HepG2 (cell line): ENCODE results near the gene FSIP1. TPM values are rescaled to one million over a fixed set of nuclear protein-coding genes. Genes with fewer than 3 reads are reported as not detected.
"Not testable (repeated sequence)": the region's sequence is repeated elsewhere in the genome, so short reads cannot be mapped to it uniquely, and the experiment has no call there.

ENCODE experiments used
- ATAC-seq: fragments of 200-7000 bp; cut with Tn5 transposase; 3 replicates; pipeline ENCODE4 v1.9.1; 2020; ENCODE audit warnings: mild to moderate bottlenecking, moderate library complexity
- BruUV-seq: library from RNA; stranded (reverse); fragments of 400-500 nt; replicated peaks from 2 replicates; lab custom pipeline; 2021; lab: Mats Ljungman, UMichigan
- CTCF ChIA-PET: fragments of 300-600 bp; formaldehyde crosslinking; extraction: SDS; loops from one replicate; lab custom pipeline; 2021; ENCODE audit warnings: low total read pairs, inconsistent platforms, low intra/inter-chr PET ratio; lab: Yijun Ruan, JAX
- POLR2A ChIA-PET: fragments of 350-600 bp; sonication (Branson Sonifier 250); formaldehyde crosslinking; loops from one replicate; lab custom pipeline; 2020; ENCODE audit warnings: antibody characterized with exemption, inconsistent platforms; lab: Yijun Ruan, JAX
- DNase-seq: peaks from one replicate; pipeline ENCODE4 v3.0.0-alpha.2; 2015; ENCODE audit warnings: low spot score
- FAIRE-seq: peaks from 3 replicates; lab custom pipeline; 2011; peaks lifted over from hg19 to GRCh38; lab: Jason Lieb, UNC
- H2AFZ ChIP-seq: one replicate; pipeline ENCODE4 v1.6.1; 2011; ENCODE audit warnings: low read length, inconsistent platforms
- H3K27ac ChIP-seq: fragments of 300-600 bp; 3 replicates; pipeline ENCODE4 v1.8.0; 2011; ENCODE audit warnings: mixed run types, mild to moderate bottlenecking, mixed read lengths, low read length, inconsistent platforms; ENCODE audit not compliant: insufficient read depth; ENCODE audit errors: extremely low read length
- H3K27me3 ChIP-seq, 2 experiments: fragments of 200-600 bp in 1 of 2; 2 replicates in 1 of 2; 3 replicates in 1 of 2; pipeline versions ENCODE4 v1.6.0 to v1.8.0; 2011; ENCODE audit warnings: low read length in 2 of 2, mild to moderate bottlenecking in 2 of 2, moderate library complexity in 2 of 2, inconsistent platforms in 1 of 2; ENCODE audit not compliant: insufficient read depth in 2 of 2, control insufficient read depth in 1 of 2
- H3K36me3 ChIP-seq, 2 experiments: fragments of 200-600 bp in 1 of 2; replicated peaks in 1 of 2; 2 replicates in 1 of 2; 3 replicates in 1 of 2; pipeline versions ENCODE4 v1.5.1 to v1.8.0; 2011; ENCODE audit warnings: low read length in 2 of 2, inconsistent platforms in 1 of 2; ENCODE audit not compliant: insufficient read depth in 2 of 2, control insufficient read depth in 1 of 2
- H3K4me1 ChIP-seq: 2 replicates; pipeline ENCODE4 v1.5.1; 2012; ENCODE audit warnings: low read length, inconsistent platforms; ENCODE audit not compliant: insufficient read depth
- H3K4me2 ChIP-seq: 2 replicates; pipeline ENCODE4 v1.6.0; 2011; ENCODE audit warnings: low read depth, low read length, inconsistent platforms
- H3K4me3 ChIP-seq, 3 experiments: fragments of 200-600 bp in 1 of 3; sonication (generic), shearing (Covaris generic) in 1 of 3; replicated peaks in 1 of 3; 2 replicates each; pipeline ENCODE4 v1.5.1; 2011 to 2016; ENCODE audit warnings: low read length in 3 of 3, inconsistent platforms in 2 of 3, low read depth in 2 of 3, mild to moderate bottlenecking in 2 of 3, control low read depth in 1 of 3, mixed read lengths in 1 of 3; ENCODE audit not compliant: insufficient read depth in 1 of 3
- H3K79me2 ChIP-seq: one replicate; pipeline ENCODE4 v1.6.1; 2011; ENCODE audit warnings: low read length, inconsistent platforms; ENCODE audit not compliant: insufficient read depth
- H3K9ac ChIP-seq: 2 replicates; pipeline ENCODE4 v1.6.0; 2011; ENCODE audit warnings: mild to moderate bottlenecking, low read depth, low read length, inconsistent platforms; ENCODE audit not compliant: insufficient read depth
- H3K9me3 ChIP-seq: 2 replicates; pipeline ENCODE4 v1.5.1; 2012; ENCODE audit warnings: mild to moderate bottlenecking, low read length
- H4K20me1 ChIP-seq: 2 replicates; pipeline ENCODE4 v1.6.0; 2011; ENCODE audit warnings: inconsistent platforms, mild to moderate bottlenecking, low read length, moderate library complexity; ENCODE audit not compliant: insufficient read depth
- CBX5 ChIP-seq: sonication (generic); formaldehyde crosslinking; IDR thresholded peaks from 2 replicates; pipeline ENCODE4 v1.4.0; 2020; ENCODE audit warnings: missing genetic modification reagents, borderline replicate concordance
- FOXA1 ChIP-seq, 2 experiments: fragments of 450-650 bp in 1 of 2; sonication (generic) in 1 of 2; formaldehyde crosslinking in 1 of 2; IDR thresholded peaks; 2 replicates each; pipeline versions ENCODE4 v1.4.0 to v1.6.1; 2016 to 2020; ENCODE audit warnings: missing genetic modification reagents in 1 of 2
- GATAD1 ChIP-seq: IDR thresholded peaks from 2 replicates; pipeline ENCODE4 v1.6.1; 2016; ENCODE audit warnings: missing genetic modification reagents, missing compliant biosample characterization
- HNF4A ChIP-seq: sonication (generic); formaldehyde crosslinking; IDR thresholded peaks from 2 replicates; pipeline ENCODE4 v1.4.0; 2020; ENCODE audit warnings: missing genetic modification reagents
- MAF1 ChIP-seq: sonication (generic); formaldehyde crosslinking; IDR thresholded peaks from 2 replicates; pipeline ENCODE4 v1.5.0; 2020; ENCODE audit warnings: missing genetic modification reagents, borderline replicate concordance
- MED8 ChIP-seq: sonication (generic); formaldehyde crosslinking; IDR thresholded peaks from 2 replicates; pipeline ENCODE4 v1.8.1; 2023; ENCODE audit warnings: mild to moderate bottlenecking, missing genetic modification reagents; ENCODE audit not compliant: insufficient replicate concordance
- PAXIP1 ChIP-seq: sonication (generic); formaldehyde crosslinking; conservative IDR thresholded peaks from 2 replicates; pipeline ENCODE4 v1.4.0; 2020; ENCODE audit warnings: mild to moderate bottlenecking, missing genetic modification reagents, moderate library complexity
- ZMAT3 ChIP-seq: sonication (generic); formaldehyde crosslinking; conservative IDR thresholded peaks from 2 replicates; pipeline ENCODE4 v1.7.0; 2021; ENCODE audit warnings: missing genetic modification reagents
- ZNF3 ChIP-seq: IDR thresholded peaks from 2 replicates; pipeline ENCODE4 v1.7.0; 2017; ENCODE audit warnings: inconsistent platforms
- ZNF549 ChIP-seq: sonication (generic); formaldehyde crosslinking; IDR thresholded peaks from 2 replicates; pipeline ENCODE4 v1.5.0; 2020; ENCODE audit warnings: missing genetic modification reagents
- ZSCAN20 ChIP-seq: sonication (generic); formaldehyde crosslinking; IDR thresholded peaks from 2 replicates; pipeline ENCODE4 v1.4.0; 2020; ENCODE audit warnings: missing genetic modification reagents, mild to moderate bottlenecking, borderline replicate concordance
- WGBS: methylation state at CpG from one replicate; pipeline ENCODE4 v1.1.6; 2017; ENCODE audit warnings: low lambda C conversion rate; 5-methylcytosine and 5-hydroxymethylcytosine counted together
- in situ Hi-C: cut with HindIII; loops from 2 replicates; pipeline ENCODE4 v1.10.0; 2017; ENCODE audit warnings: low pct_unique_long_range_greater_than_20kb; ENCODE audit not compliant: extremely low pct_ligation_motif_present
- intact Hi-C: fragments of 100-400 bp; cut with micrococcal nuclease; formaldehyde crosslinking; loops from one replicate; pipeline ENCODE4 v1.10.0; 2022; ENCODE audit not compliant: unreplicated experiment
- polyA plus RNA-seq, 8 experiments: library from polyadenylated mRNA; depleted of rRNA in 3 of 8; stranded (reverse) in 7 of 8; unstranded in 1 of 8; fragments of >200 nt; fragmentation: Illumina TruSeq in 4 of 8; extraction: Trizol in 4 of 8; gene quantifications; 2 replicates each; pipeline versions ENCODE4 v1.2.1 to v1.2.3, GENCODE V29; 2011 to 2016; ENCODE audit warnings: low read depth in 4 of 8, missing spikeins in 1 of 8, mixed read lengths in 1 of 8; ENCODE audit not compliant: insufficient read depth in 1 of 8
- total RNA-seq, 5 experiments: library from RNA; depleted of rRNA; stranded (reverse); fragments of >200 nt; fragmentation: Illumina TruSeq; extraction: Trizol; gene quantifications; 2 replicates each; pipeline ENCODE4 v1.2.3, GENCODE V29; 2016; ENCODE audit warnings: low read depth in 1 of 5

Gene FSIP1
- total and polyA plus RNA-seq, 2 of the 13 experiments (the other 11 are each of a cell fraction or from before 2014, with no cell fraction given) = 0.18 TPM; not detected in 1

GRCh38 chr15:39814489-39814888, 31.8 kb upstream of the FSIP1 start:
- FAIRE-seq (no peak), DNase-seq (no peak), ATAC-seq (no peak)
- no peaks in the 10 kb centered on the region for H3K4me1 ChIP-seq
- intact Hi-C loops = no loop called here
- no TSS peak for BruUV-seq
- 0% methylated on average over 1 of the region's 1 CpG for WGBS
- H3K9ac ChIP-seq = no peak overlapping the region
- H3K9me3 ChIP-seq = no peaks in the 10 kb centered on the region
- H3K4me3 ChIP-seq = no peak overlapping the region
- no peaks in the 10 kb centered on the region for H3K36me3 ChIP-seq
- ChIA-PET POLR2A (no interaction called here), CTCF (no interaction called here)
- in situ Hi-C loops = no loop called here
- H3K4me2 ChIP-seq = no peak overlapping the region
- no peak for TF ChIP-seq ZNF3 (CRISPR knock-in tag)
- TF ChIP-seq MED8 (CRISPR knock-in tag) = no peak
- TF ChIP-seq ZMAT3 = no peak
- TF ChIP-seq GATAD1 (CRISPR knock-in tag) = no peak
- no peak for TF ChIP-seq FOXA1 (IDR thresholded peaks at IDR 0.05)
- no peak for TF ChIP-seq FOXA1 (CRISPR knock-in tag; IDR thresholded peaks at IDR 0.05)
- no peak for TF ChIP-seq MAF1 (CRISPR knock-in tag)
- no peak for TF ChIP-seq CBX5
- no peak for TF ChIP-seq ZNF549 (CRISPR knock-in tag)
- TF ChIP-seq PAXIP1 (CRISPR knock-in tag) = no peak
- no peak for TF ChIP-seq ZSCAN20 (CRISPR knock-in tag)
- TF ChIP-seq HNF4A (CRISPR knock-in tag) = no peak
- H3K79me2 ChIP-seq = no peaks in the 10 kb centered on the region
- 0 out of 5 replicates have a peak, but pooled peaks cover 0 to 4% of the 10 kb centered on the region in 2 experiments for H3K27me3 ChIP-seq
- no peak overlapping the region for H2AFZ ChIP-seq
- no peak overlapping the region for H3K27ac ChIP-seq
- H4K20me1 ChIP-seq = no peaks in the 10 kb centered on the region

DNA sequence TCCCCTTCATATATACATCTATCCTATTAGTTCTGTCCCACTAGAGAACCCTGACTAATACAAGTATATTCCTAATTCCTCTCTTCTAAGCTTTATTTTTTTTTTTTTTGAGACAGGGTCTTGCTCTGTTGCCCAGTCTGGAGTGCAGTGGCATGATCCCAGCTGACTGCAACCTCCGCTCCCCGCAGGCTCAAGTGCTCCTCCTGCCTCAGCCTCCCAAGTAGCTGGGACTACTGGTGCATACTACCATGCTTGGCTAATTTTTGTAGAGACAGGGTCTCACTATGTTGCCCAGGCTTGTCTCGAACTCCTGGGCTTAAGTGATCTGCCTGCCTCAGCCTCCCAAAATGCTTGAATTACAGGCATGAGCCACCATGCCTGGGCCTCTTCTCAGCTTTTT, 30.0 kb upstream of the FSIP1 start:
- H4K20me1 ChIP-seq = not testable (repeated sequence)

More for the DNA sequence above, 30.0 kb upstream of the FSIP1 start:
- intact Hi-C loops, H3K4me1 ChIP-seq, H3K4me3 ChIP-seq, H3K9ac ChIP-seq, in situ Hi-C loops, H3K79me2 ChIP-seq, ATAC-seq, POLR2A ChIA-PET, CTCF ChIA-PET, H3K36me3 ChIP-seq, DNase-seq, H3K9me3 ChIP-seq, FAIRE-seq, H3K27ac ChIP-seq, H2AFZ ChIP-seq, H3K27me3 ChIP-seq, H3K4me2 ChIP-seq, BruUV-seq: not testable (repeated sequence)
- WGBS = 71% methylated on average over 3 of the region's 3 CpGs
